GM18861 (cell line): ENCODE data around the gene AHR.

Experiments
- ATAC-seq: cut with Tn5 transposase; IDR thresholded peaks from one replicate; pipeline ENCODE4 v1.9.1; 2021; ENCODE audit not compliant: unreplicated experiment

Gene AHR

DNA sequence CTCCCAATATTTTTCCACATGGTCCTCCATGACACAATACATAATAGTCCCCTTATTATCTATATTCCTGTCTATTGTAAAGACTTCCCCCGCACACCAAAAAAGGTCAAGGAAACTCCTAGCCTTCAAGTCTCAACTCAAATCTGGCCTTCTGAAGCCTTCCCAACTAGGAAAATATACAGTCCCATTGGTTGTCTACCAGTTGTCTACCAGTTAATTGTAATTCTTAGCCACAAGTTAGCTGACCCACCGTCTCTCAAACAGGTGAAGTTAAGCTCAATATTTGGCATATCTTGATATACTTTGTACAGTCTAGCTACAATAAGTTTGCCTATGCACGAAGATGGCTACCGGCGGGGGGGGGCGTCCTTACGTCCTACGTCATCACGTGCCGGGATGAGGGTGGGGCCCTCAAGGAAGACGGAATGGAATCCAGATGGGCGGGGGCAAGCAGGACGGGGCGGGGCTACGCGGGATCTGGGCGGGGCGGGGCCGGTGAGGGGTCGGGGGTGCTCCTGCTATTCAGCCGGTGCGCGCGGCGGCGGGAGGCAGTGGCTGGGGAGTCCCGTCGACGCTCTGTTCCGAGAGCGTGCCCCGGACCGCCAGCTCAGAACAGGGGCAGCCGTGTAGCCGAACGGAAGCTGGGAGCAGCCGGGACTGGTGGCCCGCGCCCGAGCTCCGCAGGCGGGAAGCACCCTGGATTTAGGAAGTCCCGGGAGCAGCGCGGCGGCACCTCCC, at the start of gene AHR:
Gene AHR (plus strand): TSS at position 551 of the 738 bp plus-strand sequence. CDS start 613 bp downstream, outside the sequence.
- peak; percentile 33 for ATAC-seq

DNA sequence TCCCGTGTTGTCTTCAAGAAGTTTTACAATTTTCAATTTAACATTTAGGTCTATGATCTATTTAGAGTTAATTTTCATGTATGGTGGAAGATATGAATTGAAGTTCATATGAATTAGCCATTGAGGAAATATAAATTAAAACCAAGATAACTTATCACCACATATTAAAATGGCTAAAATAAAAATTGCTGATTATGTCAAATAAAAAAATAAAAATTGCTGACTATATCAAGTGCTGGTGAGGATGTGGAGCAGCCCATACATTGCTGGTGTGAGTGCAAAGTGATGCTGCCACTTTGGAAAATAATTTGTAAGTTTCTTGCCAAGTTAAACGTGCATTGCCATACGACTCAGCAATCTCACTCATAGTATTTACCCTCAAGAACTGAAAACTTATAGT, 44.6 kb upstream of the AHR start:
- ATAC-seq = no peak

- ATAC-seq = no peak
These were observed 42.5 kb upstream of the AHR start for GRCh38 chr7:17255926-17256325.

DNA sequence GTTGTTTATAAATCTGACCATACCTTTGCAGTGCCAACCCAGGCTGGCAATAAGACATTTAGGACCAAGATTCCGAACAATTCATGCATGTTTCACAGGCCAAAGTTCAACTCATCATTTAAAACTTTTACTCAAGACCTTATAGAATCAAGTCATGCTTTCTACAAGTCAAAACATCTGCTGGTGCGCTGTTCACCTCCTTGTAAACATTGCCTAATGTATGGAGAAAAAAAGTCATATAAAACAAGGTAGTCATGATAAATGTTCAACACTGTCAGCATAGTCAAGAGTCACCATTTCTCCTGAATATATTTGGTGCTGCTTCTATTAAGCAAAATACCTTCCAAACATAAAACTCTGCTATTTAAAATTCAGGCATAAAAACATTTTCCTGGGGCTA, 42.1 kb upstream of the AHR start:
- ATAC-seq = no peak

GRCh38 chr7:17266565-17266964, 31.9 kb upstream of the AHR start:
- no peak for ATAC-seq

DNA sequence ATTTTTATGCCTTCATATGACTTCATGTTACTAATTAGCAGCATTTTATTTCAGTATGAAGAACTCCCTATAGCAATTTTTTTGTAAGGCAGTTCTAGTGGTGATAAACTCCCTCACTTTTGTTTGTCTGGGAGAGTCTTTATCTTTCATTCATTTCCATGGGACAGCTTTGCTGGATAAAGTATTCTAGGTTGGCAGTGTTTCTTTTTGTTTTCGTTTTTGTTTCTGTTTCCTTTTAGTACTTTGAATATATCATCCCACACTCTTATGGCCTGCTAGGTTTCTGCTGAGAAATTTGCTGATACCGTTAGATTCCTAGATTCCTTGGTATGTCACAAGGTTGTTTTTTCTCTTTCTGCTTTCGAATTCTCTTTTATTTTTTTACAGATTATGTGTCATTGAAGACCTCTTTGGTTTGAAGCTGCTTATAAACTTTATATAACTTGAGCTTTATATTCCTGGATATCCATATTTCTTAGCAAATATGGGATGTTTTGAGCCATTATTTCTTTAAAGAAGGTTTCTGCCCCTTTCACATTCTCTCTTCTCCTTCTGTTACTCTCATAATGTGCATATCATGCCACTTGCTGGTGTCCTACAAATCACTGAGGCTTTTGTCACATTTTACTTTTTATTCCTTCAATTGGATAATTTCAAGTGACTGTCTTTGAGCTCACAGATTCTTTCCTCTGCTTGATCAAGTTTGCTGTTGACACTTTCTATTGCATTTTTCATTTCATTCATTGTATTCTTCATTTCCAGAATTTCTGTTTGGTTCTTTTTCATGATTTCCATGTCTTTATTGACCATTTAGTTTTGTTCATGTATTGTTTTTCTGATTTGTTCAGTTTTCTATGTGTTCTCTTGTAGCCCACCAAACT, 28.9 kb upstream of the AHR start:
- ATAC-seq = no peak

DNA sequence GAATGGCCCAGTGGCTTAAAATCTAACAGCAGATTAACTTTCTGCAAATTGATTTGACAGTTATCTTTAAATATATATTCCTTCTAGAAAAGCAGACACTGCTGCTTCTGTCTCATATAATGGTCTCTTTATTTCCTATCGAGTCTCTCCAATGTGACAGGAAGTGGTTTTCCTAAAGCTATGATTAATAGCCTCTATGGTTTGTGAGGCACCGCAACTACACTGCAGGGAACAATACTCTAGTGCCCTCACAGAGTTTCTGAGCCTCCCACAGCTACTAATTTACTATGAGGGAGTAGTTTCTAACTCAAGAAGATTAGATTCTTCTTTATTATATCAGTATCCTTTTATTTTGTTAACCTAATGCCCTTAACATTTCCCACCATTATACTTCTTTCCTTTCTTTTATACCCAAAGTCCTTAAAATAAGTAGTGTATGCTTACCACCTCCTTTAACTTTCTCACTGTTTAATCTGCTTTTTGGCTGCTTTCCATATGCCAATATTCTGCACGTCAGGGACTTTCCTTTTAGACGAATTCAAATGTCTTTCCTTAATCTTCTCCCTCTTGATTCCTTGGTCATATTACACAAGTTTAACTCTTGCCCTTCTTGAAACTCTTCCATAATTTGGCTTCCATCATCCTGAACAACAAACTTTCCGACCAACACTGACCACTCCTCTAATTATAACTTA, 23.8 kb upstream of the AHR start:
- ATAC-seq = no peak

GRCh38 chr7:17275749-17276671, 22.4 kb upstream of the AHR start:
- no peak for ATAC-seq

- no peak for ATAC-seq
These were observed 19.4 kb upstream of the AHR start for GRCh38 chr7:17279061-17279460.

DNA sequence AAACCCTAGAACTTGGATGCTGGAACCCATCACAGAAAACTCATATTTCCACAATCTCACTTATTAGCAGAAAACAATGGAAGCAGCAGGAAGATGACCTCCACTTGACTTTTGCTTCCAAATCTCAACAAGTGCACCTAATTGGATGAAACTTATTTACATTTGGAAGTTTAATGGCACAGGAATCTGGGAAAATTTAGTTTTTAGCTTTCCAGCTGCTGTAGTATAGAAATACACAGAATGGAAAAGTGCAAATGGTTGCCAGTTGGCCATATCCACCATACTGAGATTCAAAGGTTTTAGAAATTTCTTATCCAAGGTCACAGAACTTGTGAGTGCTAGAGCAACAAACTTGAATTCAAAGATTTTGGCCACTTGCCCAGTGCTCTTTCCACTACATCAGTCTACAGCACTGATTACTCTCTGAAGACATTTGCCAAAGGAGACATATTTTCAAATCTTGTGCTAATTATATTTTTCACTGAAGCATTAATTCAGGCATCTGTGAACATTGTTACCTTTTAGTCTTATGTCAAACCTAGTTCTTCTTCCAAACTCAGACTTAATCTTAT, 9.3 kb upstream of the AHR start:
- no peak for ATAC-seq

DNA sequence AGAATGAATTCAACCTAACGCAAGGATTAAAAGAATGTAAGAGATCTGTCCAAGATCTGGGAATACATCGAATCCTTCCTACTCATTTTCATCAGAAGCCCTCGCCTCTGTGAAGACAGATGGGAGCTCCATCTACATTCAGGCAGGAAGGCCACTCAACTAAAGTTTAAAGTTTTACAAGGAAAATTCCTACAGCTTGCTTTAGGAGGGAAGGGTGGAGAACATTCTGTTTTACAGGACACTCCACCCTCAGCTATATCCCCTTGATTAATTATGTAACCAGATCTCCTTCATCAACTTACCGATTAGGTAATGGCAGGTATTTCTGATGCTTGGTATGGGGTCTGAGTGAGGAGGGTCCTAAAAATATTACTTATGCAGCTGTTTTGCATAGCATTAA, 5.6 kb upstream of the AHR start:
- ATAC-seq = no peak

DNA sequence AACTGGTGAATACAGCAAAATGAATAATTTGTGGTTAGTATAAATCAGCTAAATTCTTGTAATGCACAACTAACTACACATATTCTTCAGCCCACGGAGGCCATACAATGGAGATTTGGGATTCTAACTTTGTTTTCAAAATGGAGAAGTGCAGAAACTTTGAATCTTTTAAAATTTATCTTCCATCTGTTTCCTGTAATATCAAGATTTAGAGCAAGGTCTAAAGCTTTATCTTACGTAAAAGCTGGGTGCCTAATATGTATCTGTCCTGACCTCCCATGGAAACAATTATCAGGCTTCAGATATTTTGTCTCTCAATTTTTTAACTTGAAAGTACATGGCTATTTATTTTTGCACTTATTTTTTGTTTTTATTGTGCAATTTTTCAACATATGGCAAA, 5.0 kb upstream of the AHR start:
- no peak for ATAC-seq

DNA sequence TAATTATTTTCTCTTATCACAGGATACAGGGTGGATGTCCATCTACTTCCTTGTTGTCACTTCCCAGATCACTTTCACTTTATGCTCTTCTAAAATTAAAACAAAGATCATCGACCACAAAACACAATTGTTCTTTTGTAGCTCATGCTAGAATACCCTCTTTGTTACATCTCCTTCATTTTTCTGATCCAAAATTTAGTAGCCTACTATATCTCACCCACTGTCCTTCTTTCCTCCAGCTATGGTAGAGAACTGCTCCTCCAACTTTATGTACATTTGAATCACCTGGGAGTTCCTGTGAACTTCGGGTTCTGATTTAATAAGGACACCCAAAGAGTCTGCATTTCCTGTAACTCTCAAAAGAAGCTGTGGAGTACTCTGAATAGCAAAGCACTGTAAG, 1.2 kb upstream of the AHR start:
- no peak for ATAC-seq

DNA sequence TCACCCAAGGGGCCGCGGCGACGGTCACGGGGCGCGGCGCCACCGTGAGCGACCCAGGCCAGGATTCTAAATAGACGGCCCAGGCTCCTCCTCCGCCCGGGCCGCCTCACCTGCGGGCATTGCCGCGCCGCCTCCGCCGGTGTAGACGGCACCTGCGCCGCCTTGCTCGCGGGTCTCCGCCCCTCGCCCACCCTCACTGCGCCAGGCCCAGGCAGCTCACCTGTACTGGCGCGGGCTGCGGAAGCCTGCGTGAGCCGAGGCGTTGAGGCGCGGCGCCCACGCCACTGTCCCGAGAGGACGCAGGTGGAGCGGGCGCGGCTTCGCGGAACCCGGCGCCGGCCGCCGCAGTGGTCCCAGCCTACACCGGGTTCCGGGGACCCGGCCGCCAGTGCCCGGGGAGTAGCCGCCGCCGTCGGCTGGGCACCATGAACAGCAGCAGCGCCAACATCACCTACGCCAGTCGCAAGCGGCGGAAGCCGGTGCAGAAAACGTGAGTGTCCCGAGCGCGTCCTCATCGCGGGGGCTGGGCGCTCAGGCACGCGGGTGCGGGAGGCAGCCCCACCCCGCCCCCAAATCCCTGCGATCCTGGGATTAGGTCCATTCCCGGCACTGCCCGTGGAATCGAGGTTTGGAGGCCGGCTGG, 509 bp downstream of the AHR start:
- ATAC-seq = peak; percentile 23

GRCh38 chr7:17299483-17299991, 1.1 kb downstream of the AHR start:
- ATAC-seq = no peak

GRCh38 chr7:17300012-17300411, 1.6 kb downstream of the AHR start:
- ATAC-seq = no peak

GRCh38 chr7:17300437-17300836, 2.0 kb downstream of the AHR start:
- no peak for ATAC-seq

DNA sequence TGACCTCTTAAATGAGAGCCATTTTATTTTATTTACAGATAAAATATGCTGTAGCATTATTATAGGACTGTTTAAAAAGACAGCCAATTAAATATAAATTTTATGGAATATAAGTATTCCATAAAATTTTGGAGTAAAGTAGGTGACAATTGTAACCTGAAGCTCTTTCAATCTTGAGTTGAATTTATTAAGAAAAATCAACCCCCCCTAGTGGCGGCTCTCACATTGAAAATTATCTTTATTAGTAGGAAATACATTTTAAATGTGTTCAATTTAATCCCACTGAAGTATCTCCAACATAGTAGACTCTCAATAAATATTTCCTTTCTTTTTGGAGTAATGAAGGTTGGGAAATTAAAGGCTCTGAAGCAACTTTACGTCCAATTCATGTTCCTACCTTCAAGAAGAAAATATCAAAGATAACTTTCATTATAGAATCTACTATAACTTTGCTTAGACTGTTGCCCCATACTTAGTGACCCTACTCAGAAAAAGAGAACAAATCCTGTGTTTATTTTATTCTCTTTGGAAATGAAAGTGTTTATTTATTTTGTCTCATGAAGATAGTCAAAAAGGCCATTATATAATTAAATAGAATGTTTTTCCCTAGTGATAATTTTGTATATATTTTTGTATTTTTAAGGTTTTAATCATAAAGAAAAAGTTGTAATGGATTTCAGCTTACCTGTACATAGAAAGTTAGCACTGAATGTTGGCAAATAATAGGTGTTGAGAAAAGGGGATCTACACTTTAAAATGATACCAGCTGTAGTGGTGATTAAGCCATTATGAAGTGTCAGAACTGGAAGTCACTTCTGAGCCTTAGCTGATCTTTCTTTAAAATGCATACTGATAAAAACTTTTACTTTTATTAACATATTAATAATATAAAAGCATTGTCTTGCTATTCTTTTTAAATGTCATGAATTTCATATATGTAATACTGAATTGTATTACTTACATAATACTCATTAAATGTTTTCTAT, 3.3 kb downstream of the AHR start:
- ATAC-seq = no peak
